HG03064 (cell line): ENCODE measurements around the gene SORCS3.
"Not testable (repeated sequence)": the region's sequence is repeated elsewhere in the genome, so short reads cannot be mapped to it uniquely, and the experiment has no call there.

Experiments used
- ATAC-seq: cut with Tn5 transposase; IDR thresholded peaks from one replicate; pipeline ENCODE4 v1.9.1; 2021; ENCODE audit warnings: low read depth; ENCODE audit not compliant: unreplicated experiment

The SORCS3 gene

GRCh38 chr10:104689105-104689504 lies 48.0 kb downstream of the SORCS3 start:
- no peak for ATAC-seq

GRCh38 chr10:104689547-104689946 lies 48.5 kb downstream of the SORCS3 start:
- ATAC-seq = no peak

DNA sequence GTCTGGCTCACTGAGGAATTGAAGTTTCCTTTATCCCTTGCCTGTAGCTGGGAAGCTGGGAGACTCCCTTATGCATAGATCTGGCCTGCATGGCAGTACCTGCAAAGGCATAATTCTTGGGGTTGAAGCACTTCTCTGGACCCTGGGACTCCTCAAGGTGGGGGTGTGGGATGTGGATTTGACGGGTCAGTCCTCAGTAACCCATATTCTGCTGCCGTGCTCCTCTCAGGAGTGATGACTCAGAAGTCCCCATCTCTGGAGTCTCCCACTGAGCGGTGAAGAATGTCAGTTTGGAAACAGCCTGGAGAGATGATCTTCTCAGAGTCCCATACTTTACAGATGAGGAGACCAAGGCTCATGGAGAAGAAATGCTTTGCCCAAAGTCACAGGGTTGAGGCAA lies 49.0 kb downstream of the SORCS3 start:
- no peak for ATAC-seq

DNA sequence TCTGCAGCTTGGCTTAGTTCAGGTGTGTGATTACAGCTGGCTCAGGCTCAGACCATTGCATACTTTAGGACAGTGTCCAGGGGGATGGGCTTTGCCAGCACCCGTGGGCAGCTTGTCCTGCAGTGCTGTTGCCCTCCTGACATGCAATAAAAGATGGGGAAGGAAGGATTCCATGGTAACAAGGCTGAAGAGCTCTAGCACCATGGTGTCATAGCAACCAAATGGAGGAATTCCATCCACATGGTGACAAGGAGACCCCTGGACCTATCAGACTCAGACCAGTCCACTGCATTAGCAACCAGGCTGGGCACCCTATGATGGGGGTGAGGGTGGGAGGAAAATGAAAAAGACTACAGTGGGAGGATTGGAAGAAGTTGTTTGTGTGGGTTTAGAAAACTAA lies 49.9 kb downstream of the SORCS3 start:
- ATAC-seq = no peak

- no peak for ATAC-seq
Observed at GRCh38 chr10:104694074-104694473, 53.0 kb downstream of the SORCS3 start.

DNA sequence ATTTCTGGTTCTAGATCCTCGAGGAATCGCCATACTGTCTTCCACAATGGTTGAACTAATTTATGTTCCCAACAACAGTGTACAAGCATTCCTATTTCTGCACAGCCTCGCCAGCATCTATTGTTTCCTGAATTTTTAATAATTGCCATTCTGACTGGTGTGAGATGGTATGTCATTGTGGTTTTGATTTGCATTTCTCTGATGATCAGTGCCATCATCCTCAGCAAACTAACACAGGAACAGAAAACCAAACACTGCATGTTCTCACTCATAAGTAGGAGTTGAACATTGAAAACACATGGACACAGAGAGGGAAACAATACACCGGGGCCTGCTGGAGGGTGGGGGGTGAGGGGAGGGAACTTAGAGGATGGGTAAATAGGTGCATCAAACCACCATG lies 62.2 kb downstream of the SORCS3 start:
- ATAC-seq = not testable (repeated sequence)

DNA sequence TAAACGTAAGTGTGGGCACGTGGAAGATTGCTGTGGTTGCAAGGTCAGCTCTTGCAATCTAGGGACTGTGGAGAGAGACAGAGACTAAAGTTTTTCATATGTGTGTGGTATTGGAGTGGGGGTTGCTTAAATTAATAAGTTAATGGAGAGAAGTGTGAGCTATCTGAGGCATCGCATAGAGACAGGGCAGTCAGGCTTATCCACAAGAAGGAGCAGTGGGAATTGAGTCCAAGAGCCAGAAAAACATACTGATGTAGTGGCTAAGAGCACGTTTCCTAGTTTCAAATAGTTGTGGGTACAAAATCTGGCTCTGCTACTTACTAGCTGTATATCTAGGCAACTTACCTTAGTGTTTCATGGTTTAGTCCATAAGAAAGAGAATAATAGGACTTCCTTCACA lies 65.8 kb downstream of the SORCS3 start:
- ATAC-seq = no peak

DNA sequence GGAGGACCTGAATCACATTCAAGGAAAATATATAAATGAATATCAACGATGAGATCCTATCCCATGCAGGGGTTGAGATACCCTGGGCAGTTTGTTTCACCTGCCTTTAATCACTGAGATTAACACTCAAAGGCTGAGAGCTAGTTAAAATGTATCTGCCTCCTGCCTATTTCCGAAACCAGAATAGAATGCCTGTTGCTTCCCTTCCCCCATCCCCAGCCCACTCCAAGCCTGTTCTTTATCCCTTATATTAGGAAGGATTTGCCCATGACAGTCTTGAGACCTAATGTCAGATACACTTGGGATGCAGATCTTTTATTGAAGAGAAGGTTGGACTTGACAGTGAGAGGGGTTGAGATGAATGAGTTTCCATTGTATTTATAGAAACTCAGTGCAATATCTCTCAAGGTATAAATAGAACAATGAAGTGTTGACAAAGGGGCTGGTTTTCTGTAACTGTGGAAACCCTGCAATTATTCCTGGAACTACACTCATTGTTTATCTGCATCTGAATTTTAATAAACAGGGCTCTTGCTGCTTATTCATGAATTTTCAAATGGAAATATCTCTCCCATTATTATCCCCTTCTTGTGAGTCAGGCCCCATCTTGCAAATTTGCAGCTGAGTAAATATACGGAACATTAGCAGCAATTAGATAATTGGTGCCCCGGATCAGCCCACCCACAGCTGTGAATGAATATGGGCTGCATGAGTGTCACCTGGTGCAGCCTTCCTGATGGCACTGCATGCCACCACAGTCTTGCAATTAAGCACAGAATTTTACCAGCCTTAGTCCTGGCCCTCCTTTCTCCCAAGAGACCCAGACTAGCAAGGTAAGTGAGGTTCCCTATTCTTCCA lies 66.7 kb downstream of the SORCS3 start:
- no peak for ATAC-seq

DNA sequence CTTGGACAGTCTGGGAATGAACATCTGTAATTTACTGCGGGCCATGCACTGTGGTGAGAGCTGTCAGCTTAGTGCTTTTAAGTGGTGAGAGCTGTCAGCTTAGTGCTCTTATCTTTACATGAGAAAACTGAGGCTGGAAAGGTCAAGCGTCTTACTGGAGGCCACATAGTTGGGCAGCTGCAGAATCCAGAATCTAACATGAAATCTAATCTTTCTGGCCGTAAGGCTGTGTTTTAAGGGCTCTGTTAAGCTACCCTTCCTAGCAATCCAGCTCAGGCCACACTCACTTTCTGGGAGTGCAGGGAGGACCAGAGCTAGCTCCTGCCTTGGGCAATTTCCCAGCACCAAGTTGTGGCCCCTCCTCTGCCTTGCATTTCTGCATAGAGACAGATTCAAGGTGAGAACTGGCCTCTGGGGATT lies 70.2 kb downstream of the SORCS3 start:
- no peak for ATAC-seq

DNA sequence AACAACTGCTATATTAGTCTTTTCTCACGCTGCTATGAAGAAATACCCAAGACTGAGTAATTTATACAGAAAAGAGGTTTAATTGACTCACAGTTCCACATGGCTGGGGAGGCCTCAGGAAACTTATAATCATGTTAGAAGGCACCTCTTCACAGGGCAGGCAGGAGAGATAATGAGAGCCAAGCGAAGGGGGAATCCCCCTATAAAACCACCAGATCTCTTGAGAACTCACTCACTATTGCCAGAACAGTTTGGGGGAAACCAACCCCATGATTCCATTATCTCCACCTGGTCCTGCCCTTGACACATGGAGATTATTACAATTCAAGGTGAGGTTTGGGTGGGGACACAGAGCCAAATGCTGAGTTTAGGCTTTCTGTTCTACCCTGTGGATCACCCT lies 89.5 kb downstream of the SORCS3 start:
- ATAC-seq = not testable (repeated sequence)

DNA sequence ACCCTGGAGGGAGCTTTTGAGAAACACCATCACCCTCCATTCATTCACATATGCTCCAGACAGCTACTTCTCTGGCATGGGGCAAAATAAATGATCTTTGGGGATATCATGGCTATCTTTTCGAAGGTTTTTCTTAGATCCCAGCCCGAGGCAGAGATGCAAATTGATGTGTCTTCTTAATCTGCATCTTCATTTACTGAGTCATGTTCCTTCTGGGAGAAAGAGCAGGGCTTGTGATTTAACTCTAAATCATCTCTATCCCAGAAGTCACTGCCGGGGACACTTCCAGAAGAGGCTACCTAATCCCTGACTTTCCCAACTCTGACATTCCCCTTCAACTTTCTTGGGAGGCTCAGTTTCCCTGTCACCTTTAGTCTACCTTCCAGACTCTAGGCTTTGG lies 90.1 kb downstream of the SORCS3 start:
- no peak for ATAC-seq

- ATAC-seq = no peak
Observed at GRCh38 chr10:104732222-104732621, 91.1 kb downstream of the SORCS3 start.

GRCh38 chr10:104734433-104734832 lies 93.3 kb downstream of the SORCS3 start:
- ATAC-seq = no peak

DNA sequence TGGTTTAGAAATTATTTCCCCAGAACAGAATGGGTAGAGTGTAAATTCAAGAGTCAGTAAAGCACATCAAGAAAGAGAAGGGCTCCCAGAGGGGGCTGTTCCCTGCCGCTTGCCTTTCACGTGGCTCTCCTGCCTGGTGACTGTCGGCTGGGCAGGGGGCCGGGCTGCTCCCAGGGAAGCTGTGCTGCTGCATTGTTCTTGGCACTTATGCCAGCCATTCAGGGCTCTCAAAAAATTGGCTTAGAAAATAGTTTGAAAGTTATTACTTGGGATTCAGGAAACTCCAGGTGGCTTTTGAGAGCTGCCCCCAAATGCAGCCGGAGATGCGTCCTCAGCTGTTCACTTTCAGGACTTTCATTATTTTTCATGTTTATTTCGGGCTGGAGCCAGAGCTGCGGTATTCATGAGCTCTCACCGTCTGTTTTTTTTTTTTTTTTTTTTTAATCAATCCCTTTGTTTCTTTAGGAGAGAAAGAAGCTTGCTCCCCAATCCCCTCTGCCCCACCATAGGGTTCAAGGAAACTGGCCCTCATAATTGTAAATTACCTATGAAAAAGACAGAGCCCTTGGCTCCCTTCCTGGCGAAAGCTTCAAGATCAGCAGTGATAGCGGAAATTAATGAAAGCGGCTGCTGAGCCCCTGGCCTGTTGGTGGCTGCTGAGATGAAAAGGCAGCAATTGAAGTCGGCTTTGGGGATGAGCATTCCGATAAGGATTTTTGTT lies 94.1 kb downstream of the SORCS3 start:
- no peak for ATAC-seq

DNA sequence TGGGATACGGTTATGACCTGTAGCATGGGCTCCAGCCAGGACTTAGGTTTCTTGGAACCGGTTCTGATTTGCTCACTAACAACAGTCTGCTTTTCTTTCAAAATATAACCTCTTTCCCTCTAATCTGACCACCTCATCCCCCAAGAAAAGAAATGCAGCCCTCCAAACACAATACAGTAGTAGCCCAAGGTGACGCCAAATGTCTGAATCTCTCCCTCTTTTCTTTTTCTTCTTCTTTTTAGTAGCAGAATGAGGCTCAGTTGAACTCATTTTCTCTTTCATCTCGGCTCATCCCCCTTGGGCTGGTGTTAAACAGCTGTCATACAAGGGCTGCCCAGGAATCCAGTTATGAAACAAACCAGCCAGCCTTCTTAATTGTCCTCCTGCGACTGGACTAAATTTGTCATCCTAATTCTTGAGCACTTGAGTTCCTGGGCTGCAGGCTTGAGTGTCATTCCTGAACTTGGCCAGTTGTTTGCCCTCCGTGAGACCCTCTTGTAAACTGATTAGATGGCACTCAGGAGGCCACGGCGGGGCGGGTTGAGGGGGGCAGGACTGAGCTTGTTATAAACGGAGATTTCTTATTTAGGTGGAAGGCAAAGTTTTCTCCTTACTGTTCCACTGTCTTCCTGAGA lies 94.8 kb downstream of the SORCS3 start:
- no peak for ATAC-seq

GRCh38 chr10:104741127-104741526 lies 100.0 kb downstream of the SORCS3 start:
- ATAC-seq = no peak

DNA sequence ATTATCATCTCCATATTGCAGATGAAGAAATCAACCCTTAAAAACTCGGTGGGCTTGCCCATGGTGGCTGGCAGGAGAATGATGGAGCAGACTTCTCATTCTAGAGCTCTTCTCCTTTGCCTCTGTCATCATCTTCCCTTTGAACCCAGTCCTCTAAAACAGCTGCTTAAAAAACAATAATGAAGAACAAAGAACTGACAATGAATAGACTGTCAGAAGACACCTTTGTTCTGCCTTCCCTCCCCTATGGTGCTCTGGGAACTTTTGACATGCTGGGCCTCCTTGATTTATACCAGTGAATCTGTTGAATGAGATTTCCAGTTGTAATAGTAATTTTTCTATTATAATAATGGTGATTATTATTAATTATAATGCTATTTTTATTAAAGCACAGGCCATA lies 103.0 kb downstream of the SORCS3 start:
- no peak for ATAC-seq

GRCh38 chr10:104750291-104750690 lies 109.2 kb downstream of the SORCS3 start:
- ATAC-seq = no peak

- no peak for ATAC-seq
Observed at GRCh38 chr10:104762793-104763192, 121.7 kb downstream of the SORCS3 start.

DNA sequence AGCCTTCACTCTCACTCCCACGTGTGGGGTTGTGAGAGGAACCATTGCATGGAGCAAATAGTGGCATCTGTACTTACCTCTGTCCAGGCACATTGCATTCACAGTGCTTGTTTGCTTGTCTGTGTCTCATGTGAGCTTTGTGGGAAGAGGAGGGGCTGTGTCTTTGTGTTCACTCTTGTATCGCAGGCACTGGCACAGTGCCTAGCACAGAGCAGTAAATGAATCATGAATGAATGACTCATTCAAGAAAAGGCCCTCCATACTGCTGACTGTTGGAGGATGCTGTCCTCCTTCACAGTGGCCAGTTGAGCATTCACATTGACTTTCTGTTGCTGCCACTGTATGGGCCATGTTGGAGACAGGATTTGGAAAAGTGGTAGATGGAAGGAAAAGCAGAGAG lies 125.3 kb downstream of the SORCS3 start:
- no peak for ATAC-seq

DNA sequence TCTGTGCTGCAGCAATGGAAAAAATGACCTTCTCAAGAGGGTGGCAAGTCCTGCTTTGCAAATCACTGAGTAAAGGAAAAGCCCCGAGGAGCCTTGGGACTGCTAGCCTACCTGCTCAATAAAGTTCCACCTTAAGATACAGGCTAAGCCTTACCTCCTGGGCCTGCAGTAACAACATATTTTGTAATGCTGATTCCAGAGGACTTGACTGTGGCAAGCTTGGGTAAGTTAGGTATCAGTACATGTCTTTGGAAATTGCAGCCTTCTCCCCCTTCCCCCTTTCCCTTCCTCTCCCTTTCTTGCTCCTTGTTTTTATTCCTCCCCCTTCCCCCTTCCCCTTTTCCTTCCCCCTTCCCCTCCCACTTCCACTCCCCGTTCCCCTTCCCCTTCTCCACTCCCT lies 126.2 kb downstream of the SORCS3 start:
- ATAC-seq = no peak
